ENCODE data around the gene CCDC146.
A peak's percentile ranks its signal among the peaks of the same experiment; 100 is the strongest.
"Not testable (repeated sequence)": the region's sequence is repeated elsewhere in the genome, so short reads cannot be mapped to it uniquely, and the experiment has no call there.

Gene CCDC146

DNA sequence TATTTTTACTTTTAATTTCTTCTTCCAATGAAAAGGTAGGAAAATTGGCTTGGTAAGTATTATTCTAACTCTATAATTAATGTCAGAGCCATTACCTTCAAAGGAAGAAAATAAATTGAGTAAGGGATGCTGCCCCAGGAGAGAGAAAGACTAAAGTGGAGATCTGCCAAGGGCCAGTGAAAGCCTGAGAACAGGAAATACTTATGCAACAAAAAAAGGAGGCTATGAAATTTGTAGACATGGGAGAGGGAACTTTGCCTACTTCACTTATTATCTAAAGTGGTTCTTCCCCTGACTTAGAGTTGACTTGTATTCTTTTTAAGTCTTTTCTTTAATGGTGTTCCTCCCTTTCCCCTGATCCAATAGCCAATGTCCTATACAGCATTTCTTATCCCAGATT lies 29.8 kb downstream of the CCDC146 start:
- DNase-seq = not testable (repeated sequence)

DNA sequence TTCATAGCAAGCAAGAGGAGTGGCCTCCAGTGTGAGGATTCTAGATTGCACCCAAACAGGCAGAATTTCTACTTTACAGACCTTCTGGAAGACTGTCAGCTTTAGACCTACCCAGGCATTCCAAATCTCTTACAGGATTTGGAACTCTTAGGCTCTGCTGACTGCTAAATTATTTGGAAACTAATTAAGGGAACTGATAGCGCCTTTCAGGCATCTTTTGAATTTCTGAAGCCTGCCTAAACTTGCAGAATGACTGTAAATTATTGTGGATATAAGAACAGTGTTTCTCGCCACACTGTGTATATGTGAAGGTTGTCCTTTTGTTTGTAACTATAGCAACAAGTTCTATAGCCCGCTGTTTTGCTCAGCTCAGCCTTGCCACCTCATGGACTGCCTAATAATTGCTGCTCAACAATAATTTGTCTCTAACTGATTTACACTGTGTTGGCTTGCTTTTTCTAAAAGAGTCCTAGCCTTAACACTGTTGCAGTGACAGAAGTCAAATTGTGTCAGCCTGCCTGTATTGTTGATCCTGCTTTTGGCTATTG lies 32.6 kb downstream of the CCDC146 start:
- not testable (repeated sequence) for DNase-seq

DNA sequence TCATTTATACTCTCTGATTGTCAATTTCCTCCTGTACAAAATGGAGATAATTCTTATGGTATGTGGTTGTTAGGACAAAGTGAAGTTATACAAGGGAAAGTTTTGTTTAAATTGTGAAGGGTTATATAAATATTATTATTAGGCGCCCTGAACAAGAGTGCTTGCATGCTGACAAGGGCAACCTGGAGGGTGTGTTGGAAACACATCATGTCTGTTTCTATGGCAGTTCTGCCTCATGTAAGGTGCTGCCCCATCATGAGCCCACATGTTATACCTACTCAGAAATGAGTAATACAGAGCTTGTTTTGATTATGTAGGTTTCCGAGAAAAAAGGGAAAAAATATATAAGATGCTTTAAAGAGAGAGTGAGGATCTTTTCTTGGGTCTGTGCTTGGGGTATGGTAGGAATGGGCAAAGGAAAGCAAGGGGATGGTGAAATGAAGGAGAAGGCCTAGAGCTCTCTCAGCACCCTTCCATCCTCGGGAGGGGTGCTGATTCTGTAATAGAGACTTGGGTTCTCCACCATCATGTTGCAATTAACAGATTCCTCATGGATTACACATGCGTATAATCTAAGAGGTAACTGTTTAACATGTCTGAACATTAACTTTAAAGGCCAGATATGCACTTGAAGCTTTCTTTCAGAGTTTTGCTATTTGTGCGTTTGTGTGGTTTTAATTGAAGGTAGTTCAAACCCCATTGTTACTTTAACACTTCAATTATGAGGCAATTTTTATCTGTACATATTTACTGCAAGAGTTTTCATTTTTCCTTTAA lies 33.4 kb downstream of the CCDC146 start:
- not testable (repeated sequence) for DNase-seq

DNA sequence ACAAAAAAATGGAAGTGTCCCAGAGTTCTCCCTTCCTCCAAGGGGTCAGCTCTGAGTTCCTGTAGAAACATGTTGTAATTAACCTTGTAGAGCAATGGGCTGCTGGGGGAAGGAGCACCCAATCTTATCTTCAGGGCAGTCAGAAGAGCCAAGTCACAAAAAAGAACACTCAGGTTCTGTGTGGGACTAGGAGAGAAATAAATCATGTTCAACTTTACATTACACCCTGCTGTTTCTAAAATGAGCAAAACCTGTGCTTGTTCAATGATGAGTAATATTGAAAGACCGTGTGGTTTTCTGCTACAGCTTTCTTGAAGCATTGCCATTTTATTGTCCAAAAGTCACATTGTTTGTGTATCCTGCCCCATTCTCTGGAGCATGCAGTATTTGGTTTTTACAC lies 34.6 kb downstream of the CCDC146 start:
- not testable (repeated sequence) for DNase-seq

DNA sequence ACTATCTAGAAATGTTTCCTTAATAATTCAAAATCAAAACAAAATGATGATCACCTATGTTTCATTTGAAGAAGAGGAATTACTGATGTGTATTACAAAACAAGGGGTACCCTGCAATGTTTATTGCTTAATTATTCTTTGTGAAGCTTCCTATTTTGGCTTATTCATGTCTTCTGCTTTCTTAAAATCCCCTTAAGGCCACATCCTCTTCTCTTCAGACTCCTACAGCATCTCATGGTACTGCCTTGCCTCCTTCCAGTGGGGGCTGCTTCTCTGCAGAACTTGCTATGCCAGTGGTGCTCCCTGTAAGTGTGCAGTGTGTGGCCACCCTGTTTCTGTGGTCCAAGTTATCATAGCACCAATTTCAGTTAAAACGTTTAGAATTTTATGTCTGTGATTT lies 35.0 kb downstream of the CCDC146 start:
- DNase-seq = no peak

DNA sequence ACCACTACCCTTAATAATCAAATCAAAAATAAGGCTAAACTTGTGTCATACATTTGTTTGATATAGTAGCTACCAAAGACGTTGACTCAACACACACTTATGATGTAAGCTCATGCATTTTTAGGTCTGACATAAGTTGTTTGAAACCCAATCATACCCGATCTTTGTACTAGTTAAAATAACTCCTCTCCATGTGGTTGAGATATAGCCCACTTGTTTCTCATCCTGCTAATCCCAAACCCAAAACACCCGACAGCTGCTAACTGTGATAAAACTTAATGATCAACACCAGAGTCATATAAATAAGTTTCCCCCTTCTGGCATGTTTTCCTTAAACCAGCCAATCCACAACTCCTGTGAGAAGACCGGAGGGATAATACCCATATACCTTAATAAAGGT lies 48.7 kb downstream of the CCDC146 start:
- DNase-seq = not testable (repeated sequence)

DNA sequence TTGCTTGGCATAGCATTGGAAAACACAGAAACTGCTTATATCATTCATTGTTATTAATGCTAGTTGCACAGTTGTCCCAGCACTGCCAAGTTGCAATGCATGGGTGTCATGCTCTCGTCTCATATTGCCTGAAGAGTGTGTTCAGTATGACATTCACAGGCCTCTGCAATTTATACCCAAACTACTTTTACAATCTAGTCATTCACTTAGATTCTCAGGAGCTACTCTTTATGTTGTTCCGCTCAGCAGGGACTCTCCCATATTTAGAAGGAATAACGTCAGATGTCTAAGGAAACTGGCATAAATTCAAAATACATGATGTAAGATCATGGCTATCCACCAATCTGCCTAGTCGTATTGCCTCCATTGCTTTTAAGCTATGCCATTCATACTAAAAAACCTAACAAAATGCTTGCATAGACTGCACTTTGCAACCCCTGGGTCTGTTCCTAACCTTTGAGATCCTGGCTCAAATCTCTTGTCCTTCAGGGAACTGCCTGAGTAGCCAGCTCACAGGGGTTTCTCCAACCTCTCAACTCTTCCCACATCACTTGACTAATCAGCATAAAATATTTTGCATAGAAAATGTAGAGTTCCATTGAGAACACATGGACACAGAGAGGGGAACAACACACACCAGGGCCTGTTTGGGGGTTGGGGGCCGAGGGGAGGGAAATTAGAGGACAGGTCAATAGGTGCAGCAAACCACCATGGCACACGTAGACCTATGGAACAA lies 50.2 kb downstream of the CCDC146 start:
- not testable (repeated sequence) for DNase-seq

DNA sequence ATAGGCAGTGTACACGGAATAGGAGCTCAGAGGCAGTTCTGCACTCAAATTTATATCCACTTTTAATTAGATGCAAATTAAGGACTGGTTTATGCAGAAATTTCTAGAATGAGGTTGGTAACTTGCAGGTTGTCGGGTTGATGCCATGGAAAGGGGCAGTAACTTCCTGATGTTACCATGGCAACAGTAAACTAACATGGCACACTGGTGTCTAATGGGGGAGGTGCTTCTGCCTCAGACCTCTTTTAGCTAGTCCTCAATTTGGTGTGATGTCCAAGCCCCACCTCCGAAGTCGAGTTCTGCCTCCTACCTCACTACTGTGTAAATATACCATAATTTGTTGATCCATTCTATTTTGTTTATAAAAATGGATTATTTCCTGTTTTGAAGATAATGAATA lies 52.0 kb downstream of the CCDC146 start:
- not testable (repeated sequence) for DNase-seq

DNA sequence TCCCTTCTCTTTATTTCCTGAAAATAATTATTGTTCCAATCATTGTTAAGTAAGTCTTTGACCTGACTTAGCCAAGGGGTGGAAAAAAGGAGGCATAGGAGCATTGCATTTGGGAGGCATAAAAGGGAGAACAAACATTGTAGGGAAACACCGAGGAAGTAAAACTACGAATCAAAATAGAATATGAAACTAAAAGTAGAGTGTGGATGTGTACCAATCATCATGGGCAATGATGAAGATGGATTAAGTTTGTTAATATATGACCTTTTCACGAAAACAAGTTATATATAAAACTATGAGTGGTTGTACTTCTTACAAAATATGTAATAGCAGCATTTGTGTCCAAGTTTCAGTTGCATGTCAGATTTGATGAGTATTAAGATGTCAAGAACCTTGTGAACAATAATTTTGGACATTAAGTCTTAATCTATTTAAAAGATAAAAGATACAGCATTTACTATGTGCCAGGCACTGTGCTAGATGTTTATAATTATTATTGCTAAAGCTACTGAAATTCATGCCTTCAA lies 52.9 kb downstream of the CCDC146 start:
- not testable (repeated sequence) for DNase-seq

DNA sequence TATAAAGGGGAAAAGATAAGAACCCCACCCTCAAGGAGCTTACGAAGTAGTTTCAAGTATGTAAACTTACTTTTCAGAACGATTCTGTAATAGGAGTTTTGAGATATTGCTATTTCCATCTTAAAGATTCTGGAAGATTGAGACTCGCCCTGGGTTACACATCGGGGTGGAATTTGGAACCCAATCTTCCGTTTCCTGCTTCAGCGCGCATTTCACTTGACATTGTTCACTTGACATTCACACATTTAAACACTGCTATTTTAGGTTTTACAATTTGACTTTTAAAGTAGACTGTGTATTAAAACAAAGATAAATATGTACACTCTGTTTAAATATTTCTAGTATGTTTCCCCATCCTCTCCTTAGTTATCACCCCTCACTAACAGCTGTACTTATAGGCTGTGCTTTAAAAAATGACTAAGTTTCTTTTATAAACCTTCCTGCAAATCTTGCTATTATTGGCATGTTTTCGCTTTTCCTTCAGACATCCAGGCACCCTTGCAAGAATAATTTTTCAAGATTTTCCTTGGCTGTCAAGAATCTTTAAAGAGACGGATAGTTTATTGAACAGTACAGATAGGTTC lies 55.0 kb downstream of the CCDC146 start:
- DNase-seq = not testable (repeated sequence)

DNA sequence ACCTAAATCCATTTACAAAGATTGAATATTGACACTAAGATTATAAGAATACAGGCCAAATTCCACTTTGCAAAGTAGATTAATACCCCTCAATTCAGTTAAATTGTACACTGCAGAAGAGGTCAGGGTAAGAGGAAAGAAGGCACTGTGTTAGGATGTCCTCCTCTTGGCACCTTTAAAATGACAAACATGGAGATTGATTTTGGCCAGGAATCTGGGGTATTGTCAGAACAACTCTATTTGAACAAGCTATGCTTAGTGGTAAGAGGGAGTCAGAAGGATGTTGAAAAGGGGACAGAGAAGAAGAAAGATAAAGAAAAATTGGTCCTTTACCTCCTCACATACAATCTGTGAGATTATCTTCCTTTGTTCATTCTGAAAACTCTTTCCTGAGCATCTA lies 55.6 kb downstream of the CCDC146 start:
- DNase-seq = not testable (repeated sequence)

DNA sequence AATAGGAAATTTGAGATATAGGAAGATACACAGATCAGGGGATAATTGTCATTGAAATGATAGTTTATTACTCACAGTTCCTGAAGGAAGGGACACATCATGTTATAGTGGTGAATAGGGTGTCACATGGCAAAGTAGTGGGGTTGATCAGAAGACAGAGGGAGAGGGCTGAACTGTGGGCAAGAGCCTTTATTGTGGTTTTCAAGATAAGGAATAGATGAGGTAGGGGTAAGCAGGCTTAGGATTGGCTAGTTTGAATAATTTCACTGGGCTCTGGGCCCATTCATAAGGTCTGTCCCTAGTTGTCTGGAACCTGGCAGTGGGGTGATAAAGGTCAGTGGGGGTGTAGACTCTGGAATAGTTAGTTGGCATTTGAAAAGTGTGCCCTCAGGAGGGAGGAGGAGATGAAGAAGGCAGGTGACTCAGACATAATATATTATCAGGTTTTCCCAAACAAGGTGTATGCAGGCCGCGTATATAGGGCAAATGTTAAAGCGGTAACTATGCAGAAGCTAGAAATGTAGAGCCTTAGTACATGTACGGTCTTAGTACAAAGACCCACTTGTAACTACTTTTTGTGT lies 58.7 kb downstream of the CCDC146 start:
- DNase-seq = no peak

DNA sequence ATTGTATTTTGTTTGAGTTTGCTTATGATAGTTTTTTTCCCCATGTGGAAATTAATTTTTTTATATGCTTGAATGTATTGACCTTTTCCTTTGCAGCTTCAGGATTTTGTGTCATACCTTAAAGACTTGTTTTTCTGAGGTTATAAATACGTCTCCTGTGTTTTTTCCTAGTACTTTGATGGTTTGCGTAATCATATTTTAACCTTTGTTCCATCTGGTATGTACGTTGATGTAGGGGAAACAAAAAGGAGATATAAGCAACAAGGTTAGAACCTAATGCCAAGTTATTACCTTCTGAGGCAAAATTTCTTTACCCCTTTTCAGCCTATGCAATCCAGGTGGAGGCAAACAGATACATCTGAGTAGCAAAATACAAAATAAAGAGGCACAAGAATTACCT lies 59.3 kb downstream of the CCDC146 start:
- no peak for DNase-seq

DNA sequence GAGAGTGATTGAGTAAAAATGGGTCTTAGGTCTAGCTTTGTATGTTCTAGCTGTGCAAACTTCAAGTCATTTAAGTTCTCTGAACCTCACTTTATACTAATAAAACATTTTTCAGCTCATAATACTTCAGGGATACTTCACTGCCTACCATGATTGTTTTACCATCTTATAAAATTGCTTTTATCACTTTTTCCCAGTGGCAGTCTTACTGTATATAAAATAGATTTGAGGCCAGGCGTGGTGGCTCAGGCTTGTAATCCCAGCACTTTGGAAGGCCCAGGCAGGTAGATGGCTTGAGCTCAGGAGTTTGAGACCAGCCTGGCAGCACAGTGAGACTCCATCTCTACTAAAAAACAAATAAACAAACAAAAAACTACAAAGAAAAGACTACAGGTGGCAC lies 59.8 kb downstream of the CCDC146 start:
- no peak for DNase-seq

DNA sequence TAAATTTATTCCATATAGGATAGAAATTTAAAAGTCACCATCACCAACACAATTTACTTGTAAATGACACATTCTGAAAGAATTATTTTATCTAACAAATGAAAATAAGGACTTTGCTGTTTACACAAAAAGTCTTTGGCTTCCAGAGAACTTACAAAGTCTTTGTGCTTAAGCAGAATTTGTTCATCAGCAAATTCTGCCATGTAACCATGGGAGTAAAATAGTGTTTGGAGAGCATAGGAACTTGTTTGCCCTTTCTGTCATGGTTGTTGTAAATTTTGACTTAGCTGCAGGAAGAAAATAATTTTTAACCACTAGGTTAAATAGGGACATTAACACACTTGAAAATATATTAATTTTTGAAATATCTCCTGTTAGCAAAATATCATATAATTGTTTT lies 62.0 kb downstream of the CCDC146 start:
- DNase-seq = no peak

DNA sequence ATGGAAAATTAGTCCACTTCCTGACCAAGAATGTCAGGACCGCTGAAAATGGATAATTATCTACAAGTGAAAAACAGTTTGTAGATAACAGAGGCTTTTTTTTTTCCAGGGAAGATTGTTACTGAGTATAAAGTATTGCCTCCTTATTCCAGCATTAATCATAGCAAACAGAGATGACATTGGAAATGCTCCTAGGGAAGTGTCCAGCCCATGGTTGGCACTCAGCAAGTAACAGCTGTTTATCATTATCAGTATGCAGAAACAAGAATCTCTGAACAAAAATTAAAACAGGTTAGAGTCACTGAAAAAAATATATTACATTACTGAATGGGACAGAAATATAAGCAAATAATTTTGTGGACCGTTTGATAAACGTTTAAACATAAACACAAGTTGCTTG lies 62.6 kb downstream of the CCDC146 start:
- DNase-seq = no peak

DNA sequence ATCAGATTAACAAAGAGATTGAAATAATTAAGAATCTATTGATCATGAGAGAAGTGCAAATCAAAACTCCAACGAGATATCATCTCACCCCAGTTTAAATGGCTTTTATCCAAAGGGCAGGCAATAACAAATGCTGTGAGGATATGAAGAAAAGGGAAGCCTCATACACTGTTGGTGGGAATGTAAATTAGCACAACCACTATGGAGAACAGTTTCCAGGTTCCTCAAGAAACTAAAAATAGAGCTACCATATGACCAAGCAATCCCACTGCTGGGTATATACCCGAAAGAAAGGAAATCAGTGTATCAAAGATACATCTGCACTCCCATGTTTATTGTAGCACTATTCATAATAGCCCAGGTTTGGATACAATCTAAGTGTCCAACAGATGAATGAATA lies 63.5 kb downstream of the CCDC146 start:
- no peak for DNase-seq

DNA sequence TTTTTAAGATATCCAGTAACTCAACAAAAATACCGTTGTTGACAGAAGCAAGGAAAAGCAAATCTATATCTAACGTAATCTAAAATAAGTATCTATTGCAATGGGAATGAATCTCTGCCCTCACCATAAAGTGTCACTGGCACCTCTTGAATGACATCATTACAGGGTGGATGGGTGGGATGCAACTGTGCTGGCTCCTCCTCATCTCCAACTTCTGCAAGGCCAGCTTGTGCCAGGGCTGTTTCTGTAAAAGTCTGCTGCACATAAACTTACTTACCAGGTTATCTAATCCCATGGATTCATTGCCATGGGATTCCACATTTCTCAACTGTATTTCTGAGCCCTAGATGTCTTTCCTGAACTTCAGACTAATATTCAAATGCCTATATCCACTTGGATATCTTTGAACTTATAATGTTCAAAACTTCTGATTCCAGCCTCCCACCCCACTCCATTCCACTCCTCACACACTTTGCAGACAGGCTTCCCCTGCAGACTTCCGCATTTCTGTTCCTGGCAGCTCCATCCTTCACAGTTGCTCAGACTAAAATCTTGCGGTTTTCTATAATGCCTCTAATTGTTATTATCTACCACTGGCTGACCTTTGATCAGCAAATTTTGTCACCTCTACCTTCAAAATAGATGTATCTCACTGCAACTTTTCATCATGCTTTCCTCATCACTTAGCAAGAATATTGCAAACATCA lies 66.5 kb downstream of the CCDC146 start:
- no peak for DNase-seq

DNA sequence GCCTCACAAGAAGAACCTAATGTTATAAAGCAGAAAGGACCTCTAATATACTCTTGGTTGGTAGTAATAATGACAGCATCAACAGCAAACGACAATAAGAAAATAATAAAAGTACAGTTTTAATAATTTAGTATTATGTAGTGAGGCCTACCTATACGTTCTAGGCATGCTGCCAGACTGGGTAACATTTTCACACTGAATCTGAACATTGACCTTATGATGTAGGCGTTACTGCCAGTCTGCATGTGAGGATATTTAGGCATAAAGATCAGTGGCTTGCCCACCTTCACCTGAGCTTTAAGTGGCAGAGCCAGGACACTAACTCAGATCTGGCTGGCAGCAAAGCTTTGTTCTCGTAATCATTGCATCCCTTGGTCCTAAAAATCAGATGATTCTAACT lies 74.7 kb downstream of the CCDC146 start:
- DNase-seq = no peak

DNA sequence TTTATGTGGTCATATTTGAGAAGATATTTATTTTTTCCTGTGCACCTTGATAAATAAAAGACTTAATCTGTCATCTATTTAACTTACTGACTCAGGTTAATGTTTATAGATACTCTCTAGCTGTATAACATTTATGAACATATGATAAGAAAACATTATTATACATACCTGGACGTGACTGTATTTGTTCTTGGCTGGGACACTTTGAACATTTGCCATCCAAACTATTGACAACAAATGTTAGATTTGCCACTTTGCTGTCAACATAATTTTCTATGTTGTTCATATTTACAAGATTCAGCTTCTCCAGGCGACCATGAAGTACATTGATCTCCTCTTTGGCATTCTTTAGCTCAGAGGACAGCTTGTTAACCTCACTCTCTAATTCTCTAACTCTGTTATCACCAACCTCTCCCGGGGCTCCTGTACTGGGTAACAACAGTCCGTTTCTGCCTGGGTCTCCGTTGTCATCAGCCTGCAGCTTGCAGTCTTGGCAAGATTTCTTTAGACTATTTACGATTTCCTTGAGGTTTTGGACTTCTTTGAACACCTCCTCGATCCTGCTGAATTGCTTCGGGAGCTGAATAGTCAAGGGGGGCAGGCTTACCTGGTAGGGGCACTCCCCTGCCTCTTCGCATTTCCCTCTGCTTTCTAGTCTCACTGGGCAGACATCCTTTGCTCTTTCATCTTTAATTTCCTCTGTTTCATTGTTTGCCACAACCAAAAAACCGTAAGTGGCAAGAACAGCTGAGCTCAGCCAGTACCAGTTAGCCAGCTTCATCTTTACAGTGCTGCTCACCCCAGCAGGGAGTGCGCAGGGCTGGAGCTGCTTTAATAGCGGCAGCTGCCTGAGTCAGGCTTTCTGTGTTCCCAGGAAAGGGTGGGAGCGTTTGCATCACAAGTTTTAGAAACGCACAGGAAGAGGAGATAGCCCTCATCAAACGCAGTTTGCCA lies 76.9 kb downstream of the CCDC146 start, which contains the start of gene FGL2:
TSS of gene FGL2 (minus strand) at position 807 of the 954 bp plus-strand sequence. CDS start at position 781, 26 bp downstream.
- peak; percentile 20 for DNase-seq

DNA sequence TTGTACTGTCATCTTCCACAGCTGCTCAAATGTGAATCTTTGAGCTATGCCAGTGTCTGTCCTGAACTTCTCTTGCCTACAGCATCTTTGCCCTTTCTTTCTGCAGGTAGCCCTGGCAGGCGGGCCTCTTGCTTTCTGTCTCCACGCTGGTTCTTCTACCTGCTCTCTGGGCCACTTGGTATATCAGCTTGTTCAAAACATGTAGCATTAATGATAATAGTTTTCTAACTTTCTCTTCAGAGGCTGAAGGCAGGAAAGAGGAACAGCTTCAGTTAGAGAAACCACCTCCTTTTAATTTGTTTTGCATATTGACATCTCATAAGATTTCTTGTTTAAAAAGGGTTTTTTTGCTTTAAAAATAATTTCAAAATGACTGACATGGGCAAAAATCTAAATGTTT lies 78.1 kb downstream of the CCDC146 start:
- no peak for DNase-seq
